Right hindlimb (tissue), 1 donor: Measurements from ENCODE around the gene ZIC1.

Source experiments
- DNase-seq: peaks from one replicate; pipeline ENCODE4 v3.0.0-alpha.2; 2018

The ZIC1 gene

DNA sequence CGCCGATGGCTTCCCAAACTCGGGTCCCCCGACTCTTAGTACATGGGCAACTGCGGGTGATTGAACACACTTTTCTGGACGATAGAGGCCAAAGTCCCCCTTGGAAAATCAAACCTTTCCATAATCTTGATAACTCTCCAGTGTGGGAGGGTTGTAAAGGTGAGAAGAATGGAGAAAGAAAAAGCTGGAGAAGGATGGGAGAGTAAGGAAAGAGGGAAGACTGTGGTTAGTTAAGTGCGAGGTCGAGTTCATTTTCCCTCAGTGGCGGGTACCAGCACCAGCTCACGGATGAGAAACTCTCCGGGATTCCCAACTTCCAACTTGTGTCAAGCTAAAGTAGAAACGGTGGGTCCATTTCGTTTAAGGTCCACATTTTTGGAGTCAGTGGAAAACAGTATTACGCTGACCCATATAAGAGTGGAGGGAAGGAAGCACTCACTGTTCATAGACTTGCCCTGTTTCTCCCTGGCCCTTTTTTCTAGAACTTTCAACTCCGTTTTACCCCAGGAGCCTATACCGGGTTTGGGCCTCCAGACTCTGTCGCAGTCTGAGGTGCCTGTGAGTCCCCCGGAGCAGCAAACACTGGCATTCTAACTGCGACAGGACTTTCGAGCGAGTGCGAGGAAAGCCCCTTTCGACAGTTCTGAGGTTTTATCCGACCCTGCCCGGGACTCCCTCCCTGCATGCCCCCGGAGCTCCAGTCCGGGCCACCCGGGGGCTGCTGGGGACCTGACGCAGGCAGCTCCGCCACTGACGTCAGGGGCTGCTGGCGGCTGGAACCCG is 14.8 kb downstream of the ZIC1 start:
- peak; percentile 32 for DNase-seq

DNA sequence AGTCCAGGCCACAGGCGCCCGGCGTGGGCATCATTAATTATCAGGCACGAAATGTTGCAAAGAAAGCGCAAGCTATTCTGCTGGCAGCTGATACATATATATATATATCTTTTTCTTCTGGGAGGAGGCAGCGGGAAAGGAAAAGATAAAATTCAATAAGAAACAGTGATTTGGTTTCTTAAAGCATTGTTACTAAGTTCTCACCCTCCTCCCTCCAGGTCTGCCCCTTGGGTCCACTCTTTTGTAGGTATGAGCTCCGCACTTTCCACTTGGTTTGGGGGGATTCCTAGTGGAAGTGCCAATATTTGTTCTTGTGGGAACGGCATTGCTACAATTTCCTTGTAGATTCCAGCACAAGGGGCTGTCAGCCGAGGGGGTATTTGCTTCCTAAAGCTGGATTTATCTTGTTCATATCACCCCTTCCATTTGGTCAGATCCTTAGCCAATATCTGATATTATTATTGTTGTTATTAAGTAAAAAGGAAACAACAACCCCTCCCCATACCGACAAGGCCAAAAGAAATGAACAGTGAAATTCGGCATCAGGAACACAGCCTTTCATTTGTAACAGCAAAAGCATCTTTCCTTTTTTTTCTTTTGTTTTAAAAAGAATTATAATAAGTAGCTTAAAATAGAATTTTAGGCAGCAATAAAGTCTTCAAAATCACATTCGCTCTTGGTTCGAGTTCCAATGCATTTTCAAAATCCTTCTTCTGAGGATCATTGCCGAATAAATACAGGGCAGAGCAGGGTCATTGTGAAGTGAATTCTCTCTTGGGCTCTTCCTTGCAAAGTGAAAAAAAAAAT is 15.6 kb downstream of the ZIC1 start:
- DNase-seq, result no peak

DNA sequence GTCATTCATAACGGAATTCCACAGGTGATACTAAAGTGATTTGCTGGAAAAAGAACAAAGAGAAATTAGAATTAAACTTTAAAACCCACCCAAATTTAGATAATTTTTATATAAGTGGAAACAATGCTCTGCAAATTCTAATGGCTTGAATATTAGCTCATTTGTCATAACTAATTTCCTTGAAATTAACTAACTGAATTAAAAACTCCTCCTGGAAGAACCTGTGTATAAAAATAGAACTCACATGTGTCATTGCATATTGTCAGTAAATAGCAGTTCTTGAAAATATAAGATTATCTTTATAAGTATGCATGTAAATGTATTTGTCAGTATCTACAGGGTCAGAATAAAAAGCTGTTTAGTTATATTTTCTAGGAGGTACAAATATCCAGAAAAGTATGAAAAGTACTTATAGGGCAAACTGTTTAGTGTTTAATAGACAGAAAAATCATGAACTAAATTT is 16.3 kb downstream of the ZIC1 start:
- DNase-seq, result no peak

DNA sequence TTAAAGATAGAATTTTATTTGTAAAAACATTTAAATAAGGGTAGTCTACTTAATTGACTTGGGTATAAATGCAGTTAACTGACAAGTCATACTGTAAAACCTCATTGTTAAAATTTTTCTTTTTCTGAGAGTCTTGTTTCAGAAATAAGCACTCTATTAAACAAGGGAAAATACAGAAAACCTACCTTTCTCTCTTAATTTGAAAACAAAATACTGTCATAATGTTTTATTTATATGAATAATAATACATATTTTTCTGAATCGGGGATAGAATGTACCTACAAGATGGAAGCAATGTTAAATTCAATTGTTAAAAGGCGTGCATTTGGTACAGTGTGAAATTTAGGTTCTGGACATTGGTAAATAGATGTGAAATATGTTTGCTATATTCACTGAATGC is 17.8 kb downstream of the ZIC1 start:
- no peak for DNase-seq

DNA sequence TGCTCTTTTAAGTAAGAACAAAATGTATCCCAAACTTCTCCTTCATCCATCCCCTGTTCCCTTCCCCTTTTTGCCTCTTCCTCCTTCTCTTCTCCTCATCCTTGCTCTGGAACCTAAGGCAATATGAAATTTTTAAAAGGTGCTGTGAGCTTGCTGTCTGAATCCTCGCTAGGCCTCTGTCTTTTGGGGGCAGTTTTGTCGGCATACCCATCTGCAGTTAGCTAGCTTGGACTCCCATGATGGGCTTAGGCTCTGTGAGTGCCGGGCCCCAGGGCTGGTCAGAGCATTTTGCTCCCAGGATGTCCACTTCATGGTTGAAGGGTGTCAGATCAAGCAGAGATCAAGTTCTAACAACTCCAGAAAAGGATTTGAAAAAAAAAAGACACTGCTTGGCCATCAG is 18.6 kb downstream of the ZIC1 start:
- DNase-seq, result no peak

DNA sequence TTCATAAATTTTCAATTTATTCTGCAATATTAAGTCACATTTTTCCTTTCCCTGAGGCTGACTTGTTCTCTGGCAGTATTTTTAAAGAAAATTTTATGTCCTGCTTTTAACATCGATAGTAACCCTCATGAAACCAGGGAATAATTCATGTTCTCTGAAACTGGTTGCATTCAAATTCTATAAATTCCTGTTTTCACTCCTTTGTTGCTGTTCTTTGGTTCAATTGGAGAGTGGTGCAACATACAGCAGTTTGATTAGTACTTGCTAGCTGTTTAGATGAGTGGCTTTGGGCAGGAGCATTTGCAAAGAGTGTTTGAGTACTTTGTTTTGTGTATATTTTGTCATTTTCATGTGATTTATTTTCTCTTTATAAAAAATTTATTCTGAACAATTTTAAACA is 19.2 kb downstream of the ZIC1 start:
- no peak for DNase-seq

DNA sequence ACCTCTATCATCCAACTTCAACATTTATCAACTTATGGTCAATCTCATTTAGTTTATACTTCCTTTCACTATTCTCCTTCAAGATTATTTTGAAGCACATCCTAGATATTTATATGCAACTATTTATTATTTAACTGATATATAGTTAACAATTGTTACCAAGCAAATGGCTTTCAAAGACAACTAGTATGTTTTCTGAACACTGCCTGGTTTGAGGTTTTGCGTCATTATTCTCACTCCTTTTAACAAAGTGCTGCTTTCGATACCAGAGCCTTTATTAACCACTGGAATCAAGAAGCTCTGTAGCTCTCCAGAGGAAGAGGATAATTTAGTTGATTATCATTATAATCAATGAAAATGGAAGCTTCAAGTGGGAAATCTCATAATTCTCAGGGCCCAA is 19.6 kb downstream of the ZIC1 start:
- no peak for DNase-seq

DNA sequence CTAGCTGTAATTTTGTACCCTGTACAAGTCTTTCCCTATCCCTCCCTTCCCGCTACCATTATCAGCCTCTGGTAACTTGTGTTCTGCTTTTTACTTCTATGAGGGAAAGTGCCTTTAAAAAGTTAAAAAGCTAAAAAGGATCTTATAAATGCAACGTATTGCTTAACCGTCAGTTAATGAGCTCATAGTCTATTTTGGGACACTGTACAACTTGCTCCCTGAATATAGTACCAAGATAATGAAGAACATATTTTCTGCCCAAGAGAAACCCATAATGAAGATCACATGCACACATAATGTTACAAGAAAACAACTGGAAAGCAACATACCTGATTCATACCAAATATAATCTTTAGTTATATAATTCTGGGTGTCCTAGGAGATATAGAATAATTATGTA is 22.6 kb downstream of the ZIC1 start:
- no peak for DNase-seq

DNA sequence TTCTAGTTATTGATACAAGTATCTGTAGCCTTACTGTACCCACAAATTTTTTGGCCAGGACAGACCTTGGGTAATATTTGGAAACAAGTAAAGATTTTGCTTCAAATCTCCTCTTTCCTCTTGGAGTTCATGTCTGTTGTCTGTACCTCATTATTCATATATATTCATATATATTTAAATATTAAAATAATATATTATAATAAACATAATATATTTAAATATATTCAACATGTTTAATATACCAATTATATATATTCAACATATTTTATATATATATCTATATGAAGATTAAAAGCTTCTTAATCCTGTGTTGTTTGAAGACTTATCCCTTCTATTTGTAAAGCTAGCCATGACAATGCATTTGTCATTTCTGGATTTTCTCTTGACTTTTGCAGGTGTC is 38.1 kb downstream of the ZIC1 start:
- DNase-seq, result no peak

DNA sequence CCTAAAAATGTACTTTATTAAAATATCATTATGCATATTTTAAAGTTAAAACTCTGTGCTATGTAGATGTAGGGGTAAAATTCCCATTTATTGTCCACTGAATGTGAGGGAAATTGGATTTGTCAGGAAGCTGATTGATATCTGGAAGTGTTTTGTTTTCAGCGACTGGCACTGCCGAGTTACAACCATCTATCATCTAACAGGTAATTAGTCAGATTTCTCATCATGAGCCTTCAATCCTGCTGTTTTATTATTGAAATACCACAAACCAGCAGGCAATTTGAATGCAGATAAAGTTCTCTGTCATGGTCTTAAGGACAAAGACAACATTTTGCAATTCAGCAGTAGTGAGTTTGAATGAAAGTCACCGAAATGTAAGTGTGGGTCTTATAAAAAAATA is 40.5 kb downstream of the ZIC1 start:
- DNase-seq, result no peak

DNA sequence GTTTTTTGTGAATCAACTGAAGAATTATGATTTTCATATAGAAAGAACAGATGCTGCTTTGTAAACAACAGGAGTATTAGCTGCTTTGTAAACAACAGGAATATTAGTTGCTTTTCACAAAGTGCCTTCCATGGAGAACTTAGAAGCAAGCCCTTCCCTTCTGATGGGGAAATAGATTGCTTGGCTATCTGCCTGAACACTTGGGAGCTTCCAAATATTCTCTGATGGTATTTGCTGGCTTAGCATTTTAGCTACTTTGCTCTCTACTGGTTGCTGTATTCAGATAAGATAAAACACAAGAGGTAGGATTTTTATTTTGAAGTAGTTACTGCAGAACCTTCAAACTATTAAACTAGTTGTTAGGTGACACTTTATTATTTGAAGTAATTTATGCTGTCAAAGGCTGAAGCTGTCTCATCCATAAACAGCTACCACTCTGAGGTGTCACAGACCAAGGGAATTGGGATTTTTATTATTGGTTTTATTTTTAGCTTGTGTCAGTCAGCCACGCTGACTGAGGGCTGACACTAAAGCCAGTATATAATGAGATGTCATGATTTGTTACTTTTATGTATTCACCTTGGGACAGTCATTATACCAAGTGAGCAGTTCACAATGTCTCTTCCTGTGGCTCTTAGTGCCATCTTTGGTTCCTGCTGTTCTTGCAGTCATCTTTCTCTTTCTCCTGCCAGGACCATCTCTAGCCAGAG is 50.0 kb downstream of the ZIC1 start:
- DNase-seq, result no peak

DNA sequence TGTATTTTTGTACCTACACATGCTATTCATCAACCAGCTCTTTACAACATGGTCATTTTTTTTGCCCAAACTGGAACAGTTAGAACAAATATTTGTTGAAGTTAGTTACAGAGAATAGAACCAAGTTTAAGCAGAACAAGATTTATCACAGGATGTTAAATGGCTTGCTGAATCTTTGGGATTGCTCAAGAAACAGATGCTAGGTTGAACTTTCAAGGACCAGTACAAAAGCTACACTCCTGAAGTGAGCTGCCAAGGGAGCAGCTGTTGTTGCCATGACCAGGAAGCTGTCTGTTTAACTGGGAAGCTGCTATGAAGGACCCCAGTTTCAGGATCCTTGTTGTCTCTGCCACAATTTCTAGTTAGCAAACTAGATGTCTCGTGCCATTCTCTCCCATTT is 53.7 kb downstream of the ZIC1 start:
- no peak for DNase-seq
